KMS-11 (cell line): ENCODE data around the gene ADIPOR2.

Experiments used
- H2AFZ ChIP-seq: fragments of 200-600 bp; sonication (generic); 2 replicates; pipeline ENCODE4 v1.6.1; 2016; ENCODE audit warnings: antibody characterized with exemption, mixed run types, low read depth
- H3K27ac ChIP-seq: fragments of 200-600 bp; sonication (generic); 2 replicates; pipeline ENCODE4 v1.6.1; 2016; ENCODE audit warnings: mild to moderate bottlenecking, mixed run types
- H3K27me3 ChIP-seq: fragments of 200-600 bp; sonication (generic); 2 replicates; pipeline ENCODE4 v1.6.1; 2017; ENCODE audit warnings: mild to moderate bottlenecking, low read depth, mixed run types, moderate library complexity; ENCODE audit not compliant: insufficient read depth
- H3K36me3 ChIP-seq: fragments of 200-600 bp; sonication (generic); 2 replicates; pipeline ENCODE4 v1.6.1; 2017; ENCODE audit warnings: mild to moderate bottlenecking, mixed run types; ENCODE audit not compliant: insufficient read depth
- H3K4me1 ChIP-seq: fragments of 200-600 bp; sonication (generic); 2 replicates; pipeline ENCODE4 v1.6.1; 2016; ENCODE audit warnings: mild to moderate bottlenecking, low read depth, mixed run types; ENCODE audit not compliant: poor library complexity, severe bottlenecking
- H3K4me2 ChIP-seq: fragments of 200-600 bp; sonication (generic); 2 replicates; pipeline ENCODE4 v1.7.0; 2016; ENCODE audit warnings: mild to moderate bottlenecking, mixed run types
- H3K4me3 ChIP-seq: fragments of 200-600 bp; sonication (generic); IDR thresholded peaks from 2 replicates; pipeline ENCODE4 v1.6.1; 2017; ENCODE audit warnings: low read depth, low read length, mixed read lengths; ENCODE audit not compliant: insufficient read depth
- H3K79me2 ChIP-seq: fragments of 200-600 bp; sonication (generic); 2 replicates; pipeline ENCODE4 v1.6.1; 2016; ENCODE audit warnings: low read depth, mixed run types; ENCODE audit not compliant: insufficient read depth
- H3K9ac ChIP-seq: fragments of 200-600 bp; sonication (generic); 2 replicates; pipeline ENCODE4 v1.6.1; 2016; ENCODE audit warnings: mild to moderate bottlenecking, mixed run types
- H4K20me1 ChIP-seq: fragments of 200-600 bp; sonication (generic); 2 replicates; pipeline ENCODE4 v1.6.1; 2016; ENCODE audit warnings: mild to moderate bottlenecking, mixed run types; ENCODE audit not compliant: insufficient read depth
- TF ChIP-seq, protein P1 (sequence below): fragments of 200-600 bp; sonication (generic); conservative IDR thresholded peaks from 2 replicates; pipeline ENCODE4 v1.6.1; 2017; ENCODE audit warnings: low read depth, mild to moderate bottlenecking, antibody characterized with exemption, low read length, moderate library complexity, mixed read lengths

ADIPOR2 gene

DNA sequence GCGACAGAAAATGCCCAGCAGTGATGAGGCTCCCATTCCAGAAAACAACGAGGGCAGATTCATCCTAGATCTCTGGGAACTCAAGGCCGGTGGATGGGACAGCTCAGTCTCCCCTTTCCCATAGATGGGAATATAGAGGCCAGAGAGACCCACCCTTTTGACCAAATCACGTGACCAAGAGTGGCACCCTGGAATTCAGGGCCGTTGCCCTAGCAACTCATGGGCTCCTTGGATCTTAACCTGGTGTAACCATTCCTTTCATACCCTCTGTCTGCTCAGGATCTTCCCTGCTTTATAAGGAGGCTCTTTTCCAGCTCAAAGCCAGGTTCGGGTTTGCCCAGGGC lies 121.0 kb downstream of the ADIPOR2 start:
- Histone ChIP-seq H3K27ac (no peak overlapping the region), H3K4me1 (no peaks in the 10 kb centered on the region), H3K36me3 (no peaks in the 10 kb centered on the region), H3K4me2 (no peak overlapping the region), H2AFZ (no peak overlapping the region), H3K27me3 (peaks cover 59% of the 10 kb centered on the region), H3K4me3 (no peak overlapping the region), H3K9ac (no peak overlapping the region), H4K20me1 (no peaks in the 10 kb centered on the region), H3K79me2 (no peaks in the 10 kb centered on the region)
- TF ChIP-seq, protein P1, sequence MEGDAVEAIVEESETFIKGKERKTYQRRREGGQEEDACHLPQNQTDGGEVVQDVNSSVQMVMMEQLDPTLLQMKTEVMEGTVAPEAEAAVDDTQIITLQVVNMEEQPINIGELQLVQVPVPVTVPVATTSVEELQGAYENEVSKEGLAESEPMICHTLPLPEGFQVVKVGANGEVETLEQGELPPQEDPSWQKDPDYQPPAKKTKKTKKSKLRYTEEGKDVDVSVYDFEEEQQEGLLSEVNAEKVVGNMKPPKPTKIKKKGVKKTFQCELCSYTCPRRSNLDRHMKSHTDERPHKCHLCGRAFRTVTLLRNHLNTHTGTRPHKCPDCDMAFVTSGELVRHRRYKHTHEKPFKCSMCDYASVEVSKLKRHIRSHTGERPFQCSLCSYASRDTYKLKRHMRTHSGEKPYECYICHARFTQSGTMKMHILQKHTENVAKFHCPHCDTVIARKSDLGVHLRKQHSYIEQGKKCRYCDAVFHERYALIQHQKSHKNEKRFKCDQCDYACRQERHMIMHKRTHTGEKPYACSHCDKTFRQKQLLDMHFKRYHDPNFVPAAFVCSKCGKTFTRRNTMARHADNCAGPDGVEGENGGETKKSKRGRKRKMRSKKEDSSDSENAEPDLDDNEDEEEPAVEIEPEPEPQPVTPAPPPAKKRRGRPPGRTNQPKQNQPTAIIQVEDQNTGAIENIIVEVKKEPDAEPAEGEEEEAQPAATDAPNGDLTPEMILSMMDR: no peak

GRCh38 chr12:1812650-1813302 lies 121.9 kb downstream of the ADIPOR2 start:
- H3K27ac ChIP-seq: no peak overlapping the region
- no peaks in the 10 kb centered on the region for H3K79me2 ChIP-seq
- no peaks in the 10 kb centered on the region for H3K4me1 ChIP-seq
- no peak overlapping the region for H3K4me2 ChIP-seq
- no peak overlapping the region for H2AFZ ChIP-seq
- no peak overlapping the region for H3K4me3 ChIP-seq
- H3K36me3 ChIP-seq: no peaks in the 10 kb centered on the region
- TF ChIP-seq, protein P1: no peak
- H3K9ac ChIP-seq: no peak overlapping the region
- no peaks in the 10 kb centered on the region for H4K20me1 ChIP-seq
- H3K27me3 ChIP-seq: peaks cover 62% of the 10 kb centered on the region

- H3K79me2 ChIP-seq: no peaks in the 10 kb centered on the region
- TF ChIP-seq, protein P1: no peak
- no peak overlapping the region for H3K4me2 ChIP-seq
- H4K20me1 ChIP-seq: no peaks in the 10 kb centered on the region
- H3K27ac ChIP-seq: no peak overlapping the region
- H3K4me1 ChIP-seq: no peaks in the 10 kb centered on the region
- H2AFZ ChIP-seq: no peak overlapping the region
- peaks cover 67% of the 10 kb centered on the region for H3K27me3 ChIP-seq
- no peak overlapping the region for H3K9ac ChIP-seq
- no peaks in the 10 kb centered on the region for H3K36me3 ChIP-seq
- H3K4me3 ChIP-seq: no peak overlapping the region
Measured at GRCh38 chr12:1814266-1814665, 123.4 kb downstream of the ADIPOR2 start.

- Histone ChIP-seq H3K4me3 (no peak overlapping the region), H4K20me1 (no peaks in the 10 kb centered on the region), H3K27ac (no peak overlapping the region), H3K36me3 (no peaks in the 10 kb centered on the region), H3K79me2 (no peaks in the 10 kb centered on the region), H3K4me2 (no peak overlapping the region), H2AFZ (no peak overlapping the region), H3K4me1 (no peaks in the 10 kb centered on the region), H3K27me3 (peaks cover 76% of the 10 kb centered on the region), H3K9ac (no peak overlapping the region)
- TF ChIP-seq, protein P1: no peak
Measured at GRCh38 chr12:1815108-1815507, 124.2 kb downstream of the ADIPOR2 start.
